Activated T-cell treated with anti-CD3 and anti-CD28 coated beads, Interleukin-2, amount 50 U/mL, for 1 hour (primary cell): ENCODE measurements around the gene ZDHHC17.

Experiments
- DNase-seq: peaks from one replicate; pipeline ENCODE4 v3.0.0-alpha.2; 2020

The ZDHHC17 gene

DNA sequence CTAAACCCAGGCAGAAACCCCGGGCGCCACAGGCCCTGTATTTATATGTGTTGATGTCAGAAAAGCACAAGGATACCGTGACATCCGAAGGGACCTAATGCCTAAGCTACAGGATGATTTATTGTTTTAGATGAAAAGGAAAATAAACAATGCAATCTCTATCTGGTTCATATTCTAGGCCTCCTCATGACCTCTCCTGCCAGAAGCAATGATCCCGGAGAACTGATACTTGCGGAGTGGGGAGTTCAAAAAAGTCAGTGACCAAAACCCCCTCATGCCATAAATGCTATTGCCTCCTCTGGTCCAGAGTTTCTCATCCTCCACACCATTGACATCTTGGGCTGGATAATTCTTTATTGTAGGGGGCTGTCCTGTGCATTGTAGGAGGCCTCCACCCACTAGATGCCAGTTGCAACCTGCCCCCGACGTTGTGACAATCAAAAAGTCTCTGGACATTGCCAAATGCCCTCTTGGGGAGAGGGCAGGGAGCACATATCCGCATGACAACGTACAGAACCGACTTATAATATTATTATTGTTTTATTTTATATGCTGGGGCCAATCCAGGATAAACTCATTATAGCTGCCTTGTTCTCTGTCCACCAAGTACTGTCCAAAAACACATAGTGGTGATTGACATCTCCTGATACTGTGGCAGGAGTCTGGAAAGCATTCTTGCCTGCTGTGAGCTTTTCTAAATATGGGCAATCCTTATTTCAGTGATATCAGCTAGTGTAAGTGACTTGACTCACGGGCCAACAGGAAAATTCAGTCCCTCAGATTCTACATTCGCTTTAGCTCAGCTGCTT lies 116.0 kb downstream of the ZDHHC17 start:
- no peak for DNase-seq

DNA sequence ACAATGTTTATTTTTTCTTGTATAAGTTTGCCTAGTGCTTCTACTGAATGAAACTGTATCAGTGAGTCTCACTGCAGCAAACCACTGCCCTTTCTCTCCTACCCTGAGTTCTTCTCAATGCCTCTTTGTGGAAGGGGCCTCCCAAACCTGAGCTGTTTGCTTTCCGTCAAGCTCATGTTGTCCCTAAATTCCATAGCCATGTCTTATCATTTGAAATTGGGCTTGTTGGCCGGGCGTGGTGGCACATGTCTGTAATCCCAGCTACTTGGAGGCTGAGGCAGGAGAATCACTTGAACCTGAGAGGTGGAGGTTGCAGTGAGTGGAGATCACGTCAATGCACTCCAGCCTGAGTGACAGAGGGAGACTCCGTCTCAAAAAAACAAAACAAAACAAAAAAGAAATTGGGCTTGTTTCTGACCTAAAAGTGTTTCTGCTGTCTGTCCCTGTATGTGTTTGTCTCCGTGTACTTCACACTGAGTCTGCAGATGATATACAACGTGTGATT lies 116.7 kb downstream of the ZDHHC17 start:
- no peak for DNase-seq

DNA sequence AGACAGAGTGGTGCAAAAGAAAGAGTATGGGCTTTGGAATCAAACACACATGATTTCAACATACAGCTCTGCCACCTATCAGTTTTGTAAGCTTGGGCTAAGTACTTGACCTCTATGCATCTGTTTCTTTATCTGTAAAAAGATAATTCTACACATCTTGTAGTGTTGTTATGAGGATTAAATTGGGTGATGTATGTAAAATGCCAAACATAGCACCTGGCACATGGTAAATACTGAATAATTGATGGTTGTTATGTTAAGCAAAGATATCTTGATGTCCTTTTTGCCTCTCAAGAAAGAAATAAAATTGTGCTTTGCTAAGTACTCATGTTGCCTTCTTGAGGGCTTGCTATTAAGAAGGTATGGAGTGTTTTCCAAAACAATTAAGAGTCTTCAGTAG lies 117.2 kb downstream of the ZDHHC17 start:
- DNase-seq: no peak

DNA sequence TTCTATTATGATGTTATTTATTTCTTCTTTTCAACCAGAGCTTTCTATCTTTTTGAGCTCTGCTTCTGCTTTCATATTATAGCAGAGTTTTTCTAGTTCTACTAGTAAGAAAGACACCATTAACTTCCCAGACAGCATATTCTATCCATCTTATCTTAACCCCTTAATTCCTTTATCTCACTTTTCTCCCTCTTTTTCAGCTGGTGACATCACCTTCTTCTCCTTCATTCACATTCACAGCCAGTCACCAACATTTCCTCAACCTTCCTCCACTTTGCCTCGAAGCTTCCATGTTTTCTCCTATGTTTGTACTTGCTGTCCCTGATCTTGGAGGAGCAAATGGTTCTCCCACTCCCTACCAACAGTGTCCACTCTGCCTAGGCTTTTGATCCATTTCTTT lies 118.5 kb downstream of the ZDHHC17 start:
- no peak for DNase-seq

DNA sequence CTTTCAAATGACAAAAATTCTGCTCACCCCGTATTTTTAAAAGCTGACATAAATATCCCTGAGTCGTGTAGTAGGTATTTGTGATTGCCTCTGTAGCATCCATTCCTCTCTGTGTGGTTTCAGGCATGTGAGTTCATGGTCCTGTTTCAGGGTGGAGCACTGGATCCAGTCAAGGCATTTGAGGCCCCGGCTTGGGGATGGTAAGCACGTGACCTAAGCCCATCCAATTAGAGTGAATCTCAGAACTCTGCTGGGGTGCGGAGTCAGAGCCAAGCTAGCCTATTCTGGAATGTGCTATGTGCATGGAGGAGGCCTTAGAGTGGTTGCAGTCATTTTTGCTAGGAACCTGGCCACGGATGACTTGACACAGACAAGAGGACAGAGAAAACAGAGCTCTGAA lies 119.2 kb downstream of the ZDHHC17 start:
- DNase-seq: no peak

DNA sequence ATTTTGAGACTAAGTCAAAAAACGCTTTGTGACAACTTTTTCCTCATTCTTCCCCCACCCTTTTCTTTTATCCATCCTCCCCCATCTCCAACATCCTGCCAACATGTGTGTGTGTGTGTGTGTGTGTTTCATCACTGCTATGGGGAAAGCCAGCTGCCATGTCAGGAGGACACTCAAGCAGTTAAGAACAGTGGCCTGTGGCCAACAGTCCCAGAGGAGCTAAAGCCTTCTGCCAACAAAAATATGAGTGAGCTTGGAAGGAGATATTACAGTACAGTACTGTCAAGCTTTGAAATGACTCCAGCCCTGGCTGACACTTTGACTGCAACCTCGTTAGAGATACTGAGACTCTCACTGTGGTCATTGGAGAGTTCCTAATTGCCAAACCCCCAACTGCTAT lies 119.9 kb downstream of the ZDHHC17 start:
- DNase-seq: no peak

DNA sequence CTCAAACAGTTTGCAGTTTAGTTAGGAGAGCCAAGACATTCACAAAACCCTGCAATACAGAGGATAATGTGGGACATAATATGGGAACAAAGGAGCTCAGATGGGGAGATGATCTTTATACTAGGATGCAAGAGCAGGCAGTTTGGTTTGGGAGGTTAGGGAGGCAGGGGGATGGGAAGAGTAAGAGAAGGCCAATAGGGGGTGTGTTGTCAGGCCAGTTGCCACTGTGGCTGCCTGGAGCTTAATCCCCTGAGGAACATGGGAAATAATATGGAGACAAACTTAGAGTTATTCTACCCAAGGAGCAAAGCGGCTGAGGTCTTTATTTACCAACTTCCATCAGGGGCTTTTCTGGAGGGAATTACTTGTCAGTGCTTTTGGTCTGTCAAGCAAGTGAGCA lies 124.9 kb downstream of the ZDHHC17 start:
- no peak for DNase-seq

DNA sequence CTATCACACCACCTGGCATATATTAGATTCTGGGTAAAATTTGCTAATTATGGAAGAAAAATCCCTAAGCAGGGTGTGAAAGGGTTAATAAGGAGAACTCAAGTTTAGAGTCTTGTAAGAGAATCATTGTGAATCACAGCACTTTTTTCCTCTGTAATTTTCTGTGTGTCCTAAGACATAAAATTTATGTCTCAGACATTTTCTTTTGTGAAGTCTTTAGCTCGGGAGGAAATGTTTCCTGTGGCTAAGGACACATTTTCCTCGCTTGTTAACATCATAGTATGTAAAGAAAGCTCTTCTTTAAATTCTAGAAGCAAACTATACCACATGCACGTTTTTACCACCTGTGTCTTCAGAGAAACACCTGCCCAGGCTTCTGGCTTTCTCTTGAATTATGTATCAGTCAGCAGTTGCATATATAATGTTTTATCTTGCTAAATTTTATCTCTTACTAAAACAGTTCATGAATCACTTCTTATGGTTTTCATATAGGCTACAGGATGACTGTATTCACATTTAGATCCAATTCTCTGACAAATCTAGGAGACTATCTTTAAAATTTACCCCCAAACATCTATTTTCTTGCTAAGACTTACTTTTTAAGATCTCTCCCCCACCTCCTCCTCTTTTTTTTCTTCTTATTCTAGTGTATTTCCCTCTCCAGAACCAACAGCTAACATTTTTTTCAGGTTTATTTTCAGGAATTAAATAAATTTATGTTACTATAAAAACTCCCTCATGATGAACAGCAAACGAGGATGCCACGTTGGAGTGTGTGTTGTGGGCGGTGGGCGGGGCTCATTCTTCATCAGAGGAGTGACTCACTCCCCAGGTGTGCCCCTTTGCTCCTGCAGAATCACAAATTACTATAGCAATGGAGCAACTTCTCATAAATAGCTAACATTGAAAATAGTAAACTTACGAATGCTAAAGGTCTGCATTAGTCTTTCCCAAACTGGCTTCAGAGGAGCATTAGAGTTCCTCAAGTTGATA lies 126.5 kb downstream of the ZDHHC17 start:
- peak; percentile 27 for DNase-seq

DNA sequence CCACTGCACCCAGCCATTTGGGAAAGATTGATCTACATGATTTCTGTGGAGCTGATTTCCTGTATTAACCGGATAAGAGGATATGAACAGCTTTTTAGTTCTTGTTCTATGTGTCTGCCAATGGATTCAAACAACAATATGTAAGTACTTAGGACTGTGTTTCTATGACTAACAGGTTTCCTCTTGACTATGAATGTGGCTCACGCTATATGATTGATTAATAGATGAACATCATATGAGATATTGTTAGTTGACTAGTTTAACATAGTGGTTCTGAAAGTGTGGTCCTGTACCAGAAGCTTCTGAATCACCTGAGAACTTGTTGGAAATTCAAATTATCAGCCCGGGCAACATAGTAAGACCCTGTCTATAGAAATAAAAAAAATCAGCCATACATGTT lies 127.7 kb downstream of the ZDHHC17 start:
- DNase-seq: no peak

DNA sequence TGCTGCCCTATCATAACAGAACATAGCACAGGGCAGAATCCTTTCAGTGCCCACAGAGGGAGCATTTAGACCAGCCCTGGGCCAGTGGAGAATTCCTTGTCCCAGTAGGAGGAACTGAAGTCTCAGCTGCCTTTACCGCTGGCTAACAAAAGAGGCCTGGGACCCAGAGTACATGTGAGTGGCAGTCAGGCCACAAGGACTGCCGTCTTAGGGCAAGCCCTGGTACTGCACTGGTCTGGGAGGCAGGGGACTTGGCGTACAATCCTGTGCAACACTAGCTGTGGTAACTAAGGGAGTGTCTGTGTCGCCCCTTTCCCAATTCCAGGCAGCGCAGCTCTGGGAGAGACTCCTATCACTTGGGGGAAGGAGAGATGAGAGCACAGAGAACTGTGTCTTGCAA lies 131.9 kb downstream of the ZDHHC17 start:
- no peak for DNase-seq

DNA sequence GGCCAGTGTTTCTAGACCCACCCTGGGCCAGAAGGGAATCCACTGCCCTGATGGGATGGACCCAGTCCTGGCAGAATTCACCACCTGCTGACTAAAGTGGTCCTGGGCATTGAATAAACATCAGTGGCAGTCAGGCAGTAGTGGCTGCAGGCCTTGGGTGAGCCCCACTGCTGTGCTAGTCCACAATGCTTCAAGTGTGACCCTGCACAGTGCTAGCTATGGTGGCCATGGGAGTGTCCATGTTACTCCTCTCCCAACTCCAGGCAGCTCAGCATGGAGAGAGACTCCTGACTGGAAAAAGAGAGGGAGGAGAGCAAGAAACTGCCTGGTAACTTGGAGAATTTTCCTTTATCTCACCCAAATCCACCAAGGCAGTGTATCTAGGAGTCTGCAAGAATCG lies 132.4 kb downstream of the ZDHHC17 start:
- no peak for DNase-seq

DNA sequence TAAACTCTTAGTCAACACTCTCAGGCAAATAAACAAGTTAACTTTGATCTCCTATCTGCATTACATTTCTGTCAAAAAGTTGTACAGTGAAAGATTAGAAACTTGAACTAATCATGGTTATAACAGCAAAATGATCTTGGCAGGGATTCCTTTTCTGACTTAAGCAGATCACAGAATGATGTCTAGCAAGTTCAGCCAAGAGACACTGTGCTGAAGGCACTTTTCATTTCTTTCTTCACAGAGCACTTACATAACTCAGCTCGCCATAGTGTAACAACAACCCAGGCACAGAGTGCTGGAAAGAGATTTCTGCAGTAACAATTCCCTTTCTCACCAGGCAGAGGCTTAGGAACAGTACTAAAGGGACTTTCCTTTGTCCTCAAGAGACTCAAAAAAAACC lies 134.5 kb downstream of the ZDHHC17 start:
- DNase-seq: no peak

DNA sequence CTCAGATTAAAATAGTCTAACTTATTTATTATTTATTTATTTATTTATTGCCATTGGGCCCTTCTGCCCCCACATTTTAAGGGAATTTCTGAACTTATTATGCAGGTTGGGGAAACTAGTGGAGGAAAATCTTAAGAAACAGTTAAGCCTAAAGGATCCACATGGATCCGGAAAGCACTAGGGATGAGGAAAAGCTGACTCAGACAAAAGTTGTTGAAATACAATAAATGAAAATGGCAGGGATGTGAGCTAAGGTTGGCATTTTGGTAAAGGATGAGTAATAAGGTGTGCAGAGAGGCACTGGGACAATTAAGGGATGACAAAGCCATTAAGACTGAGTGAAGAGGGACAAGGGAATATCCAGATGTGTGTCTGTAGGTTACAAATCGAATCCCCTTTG lies 135.6 kb downstream of the ZDHHC17 start:
- no peak for DNase-seq

DNA sequence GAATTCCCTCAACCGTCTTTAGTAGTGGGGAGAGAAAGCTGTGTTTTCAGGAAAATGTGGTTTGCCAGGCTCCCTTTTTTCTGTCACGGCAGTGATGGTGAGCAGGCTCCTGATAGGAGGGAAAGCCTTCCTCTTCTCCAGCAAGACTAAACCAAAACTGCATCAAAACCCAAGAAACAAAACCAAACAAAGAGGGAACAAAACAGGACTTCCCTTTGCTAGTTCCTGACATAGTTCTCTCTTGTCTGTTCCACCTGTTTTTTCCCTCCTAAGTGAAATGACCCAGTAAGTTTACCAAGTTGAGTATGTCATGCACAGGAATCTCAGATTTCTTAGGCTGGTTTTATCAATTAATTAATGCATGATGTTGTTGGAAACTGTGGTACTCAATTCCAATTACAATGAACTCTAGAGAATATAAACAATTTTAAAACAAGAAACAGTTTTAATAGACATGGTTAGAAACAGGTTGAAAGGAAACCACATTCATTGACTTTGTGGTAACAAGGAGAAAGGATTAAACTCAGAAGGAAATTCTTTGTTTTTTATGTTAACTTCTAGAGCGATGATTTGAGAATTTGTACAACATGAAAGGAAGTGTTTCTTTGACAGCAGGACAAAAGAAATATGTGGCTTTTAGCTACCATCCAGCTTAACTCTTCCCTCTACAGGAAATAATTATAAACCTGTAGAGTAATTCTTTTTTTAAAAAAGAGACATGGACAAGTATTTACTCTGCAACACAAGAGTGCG lies 137.9 kb downstream of the ZDHHC17 start:
- DNase-seq: no peak
